Activated CD8-positive, alpha-beta T cell treated with anti-CD3 and anti-CD28 coated beads, Interleukin-2, amount 10 ng/mL, durations not matched to agents 7 days and 5 days (primary cell): Measurements from ENCODE around the gene SHC2. TPM values are rescaled to one million over a fixed set of nuclear protein-coding genes. Genes with fewer than 3 reads are reported as not detected.
"Not testable (repeated sequence)": the region's sequence is repeated elsewhere in the genome, so short reads cannot be mapped to it uniquely, and the experiment has no call there.

Source experiments
- ATAC-seq: fragments of 150-1000 bp; cut with Tn5 transposase; one replicate; pipeline ENCODE4 v1.10.0; 2021; ENCODE audit warnings: moderate library complexity
- CTCF ChIA-PET: fragments of 350-600 bp; sonication (Branson Sonifier 250); formaldehyde crosslinking; loops from one replicate; lab custom pipeline; 2021; ENCODE audit warnings: antibody characterized with exemption; lab: Charles Lee
- POLR2A ChIA-PET: fragments of 350-600 bp; sonication (Branson Sonifier 250); formaldehyde crosslinking; loops from one replicate; lab custom pipeline; 2021; ENCODE audit warnings: antibody characterized with exemption; lab: Charles Lee
- DNase-seq: peaks from one replicate; pipeline ENCODE4 v3.0.0-alpha.2; 2020
- H3K27ac Mint-ChIP-seq: one replicate; pipeline ENCODE4 v1.8.0; 2021; ENCODE audit warnings: mild to moderate bottlenecking, mixed read lengths
- H3K27me3 Mint-ChIP-seq: one replicate; pipeline ENCODE4 v1.8.0; 2021; ENCODE audit warnings: low read depth, mixed read lengths
- H3K36me3 Mint-ChIP-seq: one replicate; pipeline ENCODE4 v1.8.0; 2021; ENCODE audit warnings: low read depth, mixed read lengths
- H3K4me1 Mint-ChIP-seq: one replicate; pipeline ENCODE4 v1.8.0; 2021; ENCODE audit warnings: low read depth, mixed read lengths
- H3K4me3 Mint-ChIP-seq: one replicate; pipeline ENCODE4 v1.8.0; 2021; ENCODE audit warnings: mild to moderate bottlenecking, mixed read lengths
- H3K9me3 Mint-ChIP-seq: one replicate; pipeline ENCODE4 v1.8.0; 2022; ENCODE audit warnings: mixed read lengths; ENCODE audit not compliant: insufficient read depth
- total RNA-seq, 2 experiments: library from RNA; stranded (reverse); gene quantifications; one replicate each; pipeline ENCODE4 v1.2.3, GENCODE V29; 2021

SHC2 gene
- total RNA-seq, 2 experiments from 2014 or later: not detected

DNA sequence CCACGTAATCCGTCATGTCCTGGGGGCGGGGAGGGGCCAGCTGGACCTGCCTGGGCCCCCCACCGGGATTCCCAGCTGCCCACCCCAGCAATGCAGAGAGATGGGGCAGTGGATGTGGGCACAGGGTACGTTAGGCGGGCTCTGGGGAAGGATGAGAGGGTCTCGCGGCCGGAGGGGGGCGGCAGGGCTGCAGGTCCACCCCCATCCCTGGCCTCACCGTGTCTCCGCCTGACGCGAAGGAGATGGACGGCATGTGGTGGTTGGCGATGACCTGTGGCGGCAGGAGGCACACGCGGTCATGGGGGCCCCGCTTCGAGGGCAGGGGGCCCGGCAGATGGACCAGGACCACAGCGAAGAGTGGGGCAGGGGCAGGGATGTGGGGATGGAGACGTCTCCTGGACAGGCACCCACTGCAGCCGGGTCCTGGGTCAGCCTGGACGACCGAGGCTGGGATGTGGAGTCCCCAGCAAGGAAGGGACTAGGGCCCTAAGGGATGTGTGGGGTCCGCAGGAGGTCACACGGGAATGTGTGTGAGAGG, 24.4 kb downstream of the SHC2 start:
- Mint-ChIP-seq H3K27ac (no peak overlapping the region), H3K36me3 (no peaks in the 10 kb centered on the region), H3K4me1 (no peaks in the 10 kb centered on the region), H3K27me3 (no peaks in the 10 kb centered on the region), H3K4me3 (no peak overlapping the region), H3K9me3 (no peaks in the 10 kb centered on the region)
- ATAC-seq (no peak), DNase-seq (no peak)
- ChIA-PET POLR2A (no interaction called here), CTCF (no interaction called here)

DNA sequence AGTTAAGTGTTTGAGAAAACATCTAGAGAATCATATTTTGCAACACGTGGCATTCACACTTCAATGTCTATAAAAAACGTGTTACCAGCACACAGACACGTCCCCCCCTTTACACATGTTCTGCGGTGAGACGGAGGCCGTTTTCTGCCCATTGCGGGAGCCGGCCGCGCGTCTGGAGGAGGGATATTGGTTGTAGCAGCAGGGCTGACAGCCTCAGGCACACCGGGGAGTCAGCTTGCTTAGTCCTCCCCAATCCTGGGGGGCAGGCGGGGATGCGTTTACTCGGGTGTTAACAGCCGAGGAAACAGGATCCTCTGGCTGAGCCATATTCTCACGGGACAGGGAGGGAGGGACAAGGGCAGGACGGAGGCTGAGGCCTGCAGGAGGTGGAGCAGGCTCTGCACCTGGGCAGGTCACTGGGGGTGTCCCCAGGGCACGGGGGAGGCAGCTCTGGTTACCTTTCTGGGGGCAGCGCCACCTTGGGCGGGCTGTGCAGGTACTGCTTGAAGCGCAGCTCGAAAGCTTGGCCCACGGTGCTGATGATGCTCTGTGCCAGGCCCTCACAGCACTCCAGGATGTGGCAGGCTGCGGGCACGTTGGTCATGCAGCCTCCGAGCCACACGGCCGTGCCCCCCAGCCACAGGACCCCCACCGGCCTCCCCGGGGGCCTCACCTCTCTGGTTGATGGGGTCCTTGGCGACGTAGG, 25.0 kb downstream of the SHC2 start:
- DNase-seq (no peak), ATAC-seq (no peak)
- Mint-ChIP-seq H3K4me1 (no peaks in the 10 kb centered on the region), H3K4me3 (no peak overlapping the region), H3K27ac (no peak overlapping the region), H3K36me3 (peaks cover 3% of the 10 kb centered on the region), H3K27me3 (no peaks in the 10 kb centered on the region), H3K9me3 (peaks cover 3% of the 10 kb centered on the region)
- ChIA-PET CTCF (interaction anchor here (0.9 kb wide), 1 partner anchor 75 kb away, joined by 4 read pairs; no protein-coding TSS in a partner anchor), POLR2A (no interaction called here)

GRCh38 chr19:435056-435706, 25.7 kb downstream of the SHC2 start:
- Mint-ChIP-seq H3K4me1 (no peaks in the 10 kb centered on the region), H3K9me3 (peaks cover 4% of the 10 kb centered on the region)
- CTCF ChIA-PET: interaction anchor here (0.9 kb wide), 1 partner anchor 76 kb away, joined by 4 read pairs; no protein-coding TSS in a partner anchor

GRCh38 chr19:434152-434960, 26.5 kb downstream of the SHC2 start:
- Mint-ChIP-seq H3K36me3 (peaks cover 3% of the 10 kb centered on the region), H3K4me3 (no peak overlapping the region), H3K27me3 (no peaks in the 10 kb centered on the region), H3K9me3 (peaks cover 4% of the 10 kb centered on the region), H3K27ac (no peak overlapping the region), H3K4me1 (no peaks in the 10 kb centered on the region)
- ATAC-seq (no peak), DNase-seq (no peak)
- ChIA-PET POLR2A (no interaction called here), CTCF (no interaction called here)

More at GRCh38 chr19:435056-435706, 25.7 kb downstream of the SHC2 start:
- ATAC-seq (no peak), DNase-seq (no peak)
- POLR2A ChIA-PET: no interaction called here
- Mint-ChIP-seq H3K36me3 (peaks cover 3% of the 10 kb centered on the region), H3K27ac (no peak overlapping the region), H3K27me3 (no peaks in the 10 kb centered on the region), H3K4me3 (no peak overlapping the region)

- no peak overlapping the region for H3K27ac Mint-ChIP-seq
- ATAC-seq: no peak
- H3K9me3 Mint-ChIP-seq: peaks cover 4% of the 10 kb centered on the region
- DNase-seq: no peak
- no peaks in the 10 kb centered on the region for H3K4me1 Mint-ChIP-seq
- peaks cover 3% of the 10 kb centered on the region for H3K36me3 Mint-ChIP-seq
- ChIA-PET CTCF (no interaction called here), POLR2A (no interaction called here)
- H3K27me3 Mint-ChIP-seq: no peaks in the 10 kb centered on the region
- H3K4me3 Mint-ChIP-seq: no peak overlapping the region
These were observed 30.1 kb downstream of the SHC2 start for GRCh38 chr19:430701-431100.

DNA sequence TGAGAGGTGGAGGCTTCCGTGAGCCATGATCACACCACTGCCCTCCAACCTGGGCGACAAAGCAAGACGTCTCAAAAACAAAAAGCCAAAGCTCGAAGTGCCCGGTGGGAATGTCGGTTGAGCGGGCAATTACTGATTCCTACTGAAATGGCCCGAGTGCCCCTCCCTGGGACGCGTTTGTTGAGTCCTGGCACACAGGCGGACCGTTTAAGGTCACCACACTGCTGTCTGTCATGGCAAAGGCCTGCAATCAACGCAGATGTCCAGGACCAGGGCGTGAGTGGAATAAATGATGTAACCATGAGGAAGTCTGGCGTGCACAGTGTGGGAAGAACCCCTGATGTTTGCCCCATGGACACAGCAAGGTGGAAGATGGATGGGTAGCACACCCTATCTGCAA, 32.7 kb downstream of the SHC2 start:
- DNase-seq (no peak), ATAC-seq (no peak)
- H3K4me3 Mint-ChIP-seq: no peak overlapping the region
- peaks cover 3% of the 10 kb centered on the region for H3K36me3 Mint-ChIP-seq
- H3K27me3 Mint-ChIP-seq: no peaks in the 10 kb centered on the region
- peaks cover 4% of the 10 kb centered on the region for H3K9me3 Mint-ChIP-seq
- ChIA-PET CTCF (no interaction called here), POLR2A (no interaction called here)
- no peaks in the 10 kb centered on the region for H3K4me1 Mint-ChIP-seq
- no peak overlapping the region for H3K27ac Mint-ChIP-seq

DNA sequence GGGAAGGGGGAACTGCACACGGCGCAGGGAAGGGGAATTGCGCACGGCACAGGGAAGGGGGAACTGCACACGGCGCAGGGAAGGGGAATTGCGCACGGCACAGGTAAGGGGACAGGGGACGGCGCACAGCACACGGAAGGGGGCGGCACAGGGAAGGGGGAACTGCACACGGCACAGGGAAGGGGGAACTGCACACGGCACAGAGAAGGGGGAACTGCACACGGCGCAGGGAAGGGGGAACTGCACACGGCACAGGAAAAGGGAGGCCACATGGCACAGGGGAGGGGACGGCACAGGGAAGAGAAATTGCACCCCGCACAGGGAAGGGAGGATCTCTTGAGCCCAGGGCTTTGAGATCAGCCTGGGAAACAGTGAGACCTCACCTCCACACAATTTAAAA, 33.2 kb downstream of the SHC2 start:
- H3K27ac Mint-ChIP-seq, ATAC-seq, POLR2A ChIA-PET, DNase-seq, CTCF ChIA-PET, H3K36me3 Mint-ChIP-seq, H3K27me3 Mint-ChIP-seq, H3K4me1 Mint-ChIP-seq, H3K9me3 Mint-ChIP-seq, H3K4me3 Mint-ChIP-seq: not testable (repeated sequence)

- Mint-ChIP-seq H3K4me3 (no peak overlapping the region), H3K27me3 (no peaks in the 10 kb centered on the region), H3K27ac (no peak overlapping the region), H3K36me3 (peaks cover 3% of the 10 kb centered on the region), H3K4me1 (no peaks in the 10 kb centered on the region), H3K9me3 (peaks cover 4% of the 10 kb centered on the region)
- ATAC-seq: no peak
- CTCF ChIA-PET: no interaction called here
- DNase-seq: no peak
- POLR2A ChIA-PET: no interaction called here
These were observed 33.9 kb downstream of the SHC2 start for GRCh38 chr19:426725-427445.

GRCh38 chr19:425056-425455, 35.8 kb downstream of the SHC2 start:
- ChIA-PET POLR2A (no interaction called here), CTCF (no interaction called here)
- no peak overlapping the region for H3K27ac Mint-ChIP-seq
- no peaks in the 10 kb centered on the region for H3K27me3 Mint-ChIP-seq
- no peak for DNase-seq
- H3K4me3 Mint-ChIP-seq: no peak overlapping the region
- H3K4me1 Mint-ChIP-seq: no peaks in the 10 kb centered on the region
- no peaks in the 10 kb centered on the region for H3K9me3 Mint-ChIP-seq
- ATAC-seq: no peak
- H3K36me3 Mint-ChIP-seq: no peaks in the 10 kb centered on the region

GRCh38 chr19:424546-424945, 36.3 kb downstream of the SHC2 start:
- Mint-ChIP-seq H3K36me3 (no peaks in the 10 kb centered on the region), H3K9me3 (no peaks in the 10 kb centered on the region), H3K27ac (no peak overlapping the region), H3K27me3 (no peaks in the 10 kb centered on the region), H3K4me3 (no peak overlapping the region), H3K4me1 (no peaks in the 10 kb centered on the region)
- CTCF ChIA-PET: no interaction called here
- POLR2A ChIA-PET: no interaction called here
- no peak for ATAC-seq
- DNase-seq: no peak

DNA sequence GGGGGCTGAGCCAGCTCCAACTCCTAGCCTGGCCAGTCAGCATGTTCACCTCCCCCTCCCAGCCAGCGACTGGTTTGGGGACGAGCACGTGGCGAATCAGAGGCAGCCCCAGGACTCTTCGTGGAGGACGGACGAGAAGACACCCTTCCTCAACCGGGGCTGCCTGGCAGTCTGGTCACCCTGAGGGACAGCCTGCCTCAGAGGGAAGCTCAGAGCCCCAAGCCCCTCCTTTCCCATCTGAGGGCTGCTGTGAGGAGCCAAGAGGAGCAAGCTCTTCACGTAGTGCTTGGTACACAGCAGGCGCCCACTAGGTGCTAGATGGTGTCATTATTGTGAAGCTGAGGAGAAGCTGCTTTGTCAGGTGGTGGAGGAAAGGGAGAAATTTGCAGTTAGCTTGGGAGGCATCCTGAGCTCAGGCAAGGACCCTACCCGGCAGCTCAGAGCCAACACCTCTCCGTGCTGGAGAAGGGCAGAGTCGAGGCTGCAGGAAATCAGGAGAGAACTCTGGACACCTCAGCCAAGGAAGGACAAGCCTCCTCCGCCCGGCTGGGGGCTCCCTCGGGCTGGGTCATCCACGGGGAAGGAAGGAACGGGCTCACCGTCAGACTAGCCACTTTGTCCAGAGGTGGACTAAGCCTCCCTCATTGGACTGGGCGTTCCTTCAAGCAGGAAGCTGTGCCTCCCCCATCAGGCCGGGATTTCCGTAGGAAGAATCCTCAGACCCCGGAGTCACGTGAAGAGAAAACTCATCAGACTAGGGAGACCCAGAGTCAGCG, 37.0 kb downstream of the SHC2 start:
- H3K27me3 Mint-ChIP-seq: no peaks in the 10 kb centered on the region
- H3K9me3 Mint-ChIP-seq: no peaks in the 10 kb centered on the region
- no peak for ATAC-seq
- no peak overlapping the region for H3K4me3 Mint-ChIP-seq
- ChIA-PET CTCF (no interaction called here), POLR2A (no interaction called here)
- DNase-seq: no peak
- H3K27ac Mint-ChIP-seq: no peak overlapping the region
- no peaks in the 10 kb centered on the region for H3K36me3 Mint-ChIP-seq
- H3K4me1 Mint-ChIP-seq: no peaks in the 10 kb centered on the region
